DND-41 (cell line): ENCODE results near the gene SELE.

ENCODE experiments used
- ATAC-seq: fragments of 200-7000 bp; cut with Tn5 transposase; 3 replicates; pipeline ENCODE4 v1.9.1; 2021; ENCODE audit warnings: low read depth; ENCODE audit not compliant: insufficient read depth
- DNase-seq: peaks from one replicate; pipeline ENCODE4 v3.0.0-alpha.2; 2020
- H2AFZ ChIP-seq: 2 replicates; pipeline ENCODE4 v1.6.0; 2012; ENCODE audit warnings: low read depth, low read length
- H3K27ac ChIP-seq: 2 replicates; pipeline ENCODE4 v1.5.1; 2012; ENCODE audit warnings: low read length, inconsistent platforms
- H3K27me3 ChIP-seq: fragments of 200-600 bp; sonication (generic); 2 replicates; pipeline ENCODE4 v1.6.0; 2012; ENCODE audit warnings: low read length, mild to moderate bottlenecking, inconsistent platforms; ENCODE audit not compliant: insufficient read depth, poor library complexity
- H3K36me3 ChIP-seq: 2 replicates; pipeline ENCODE4 v1.5.1; 2012; ENCODE audit warnings: low read length, inconsistent platforms; ENCODE audit not compliant: insufficient read depth
- H3K4me1 ChIP-seq: 2 replicates; pipeline ENCODE4 v1.5.1; 2012; ENCODE audit warnings: mild to moderate bottlenecking, low read length; ENCODE audit not compliant: insufficient read depth
- H3K4me2 ChIP-seq: 2 replicates; pipeline ENCODE4 v1.6.0; 2012; ENCODE audit warnings: mild to moderate bottlenecking, moderate library complexity, low read length, inconsistent platforms; ENCODE audit not compliant: insufficient read depth
- H3K4me3 ChIP-seq, 2 experiments: fragments of 200-600 bp in 1 of 2; shearing (Covaris generic) in 1 of 2; 2 replicates each; pipeline ENCODE4 v1.5.1; 2012 to 2016; ENCODE audit warnings: inconsistent platforms in 2 of 2, low read length in 2 of 2, mild to moderate bottlenecking in 2 of 2, low read depth in 1 of 2, moderate library complexity in 1 of 2
- H3K79me2 ChIP-seq: 2 replicates; pipeline ENCODE4 v1.6.0; 2012; ENCODE audit warnings: low read length, inconsistent platforms; ENCODE audit not compliant: insufficient read depth
- H3K9ac ChIP-seq: 2 replicates; pipeline ENCODE4 v1.6.0; 2012; ENCODE audit warnings: low read depth, mild to moderate bottlenecking, inconsistent platforms, low read length, moderate library complexity
- H3K9me3 ChIP-seq: 2 replicates; pipeline ENCODE4 v1.5.1; 2012; ENCODE audit warnings: low read length, moderate library complexity, mild to moderate bottlenecking, inconsistent platforms; ENCODE audit not compliant: insufficient read depth, severe bottlenecking
- H4K20me1 ChIP-seq: 2 replicates; pipeline ENCODE4 v1.6.0; 2012; ENCODE audit warnings: low read length; ENCODE audit not compliant: insufficient read depth
- EZH2 ChIP-seq: IDR thresholded peaks from 3 replicates; pipeline ENCODE4 v1.6.1; 2012; ENCODE audit warnings: borderline replicate concordance, low read depth, mild to moderate bottlenecking, moderate library complexity, low read length, inconsistent platforms; ENCODE audit not compliant: severe bottlenecking
- TF ChIP-seq, protein P1 (sequence below): IDR thresholded peaks from 2 replicates; pipeline ENCODE4 v1.5.1; 2012; ENCODE audit warnings: borderline replicate concordance, low read length, moderate library complexity, mild to moderate bottlenecking; ENCODE audit not compliant: poor library complexity, severe bottlenecking; ENCODE audit errors: extremely low read depth

Gene SELE

DNA sequence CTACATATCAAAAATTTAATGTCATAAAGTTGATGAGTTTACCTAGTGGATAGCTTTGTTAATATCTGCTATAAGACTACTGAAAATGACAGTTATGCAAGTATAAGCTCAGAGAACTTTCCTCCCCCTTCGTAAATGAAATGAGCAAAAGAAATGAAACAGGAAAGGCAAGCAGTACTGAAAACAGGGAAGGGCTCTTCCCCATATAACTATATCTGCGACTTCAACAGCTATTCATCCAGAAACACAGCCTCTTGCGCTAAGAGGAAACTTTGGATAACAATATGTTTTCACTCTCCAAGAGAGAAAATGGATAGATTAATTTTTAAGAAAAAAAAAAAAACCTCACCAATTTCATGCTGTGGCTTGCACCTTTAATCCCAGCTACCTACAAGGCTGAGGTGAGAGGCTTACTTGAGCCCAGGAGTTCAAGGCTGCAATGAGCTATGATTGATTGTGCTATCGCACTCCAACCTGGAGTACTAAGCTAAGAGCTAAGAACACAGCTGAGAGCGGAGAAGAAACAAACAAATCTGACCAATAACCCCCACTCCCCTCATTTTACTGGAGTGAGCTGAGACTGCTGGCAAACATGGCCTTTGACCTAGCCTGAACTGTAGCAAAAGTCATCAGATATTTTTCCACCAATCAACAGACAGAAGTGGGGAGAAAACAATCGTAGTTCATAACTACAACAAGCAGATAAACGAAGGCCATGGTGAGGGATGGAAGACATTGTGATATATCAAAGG, 31.9 kb upstream of the SELE start:
- peaks cover 8% of the 10 kb centered on the region; the same call in 1 of the 2 replicates for H3K4me1 ChIP-seq
- H3K36me3 ChIP-seq, result no peaks in the 10 kb centered on the region
- H3K9me3 ChIP-seq, result no peaks in the 10 kb centered on the region
- no peak for DNase-seq
- H3K79me2 ChIP-seq, result no peaks in the 10 kb centered on the region
- ATAC-seq, result no peak
- H2AFZ ChIP-seq, result no peak overlapping the region
- H3K27ac ChIP-seq, result no peak overlapping the region
- no peak overlapping the region for H3K9ac ChIP-seq
- no peaks in the 10 kb centered on the region for H4K20me1 ChIP-seq
- no peak overlapping the region for H3K4me2 ChIP-seq
- no peak for TF ChIP-seq EZH2
- H3K4me3 ChIP-seq, result no peak overlapping the region
- H3K27me3 ChIP-seq, result no peaks in the 10 kb centered on the region

DNA sequence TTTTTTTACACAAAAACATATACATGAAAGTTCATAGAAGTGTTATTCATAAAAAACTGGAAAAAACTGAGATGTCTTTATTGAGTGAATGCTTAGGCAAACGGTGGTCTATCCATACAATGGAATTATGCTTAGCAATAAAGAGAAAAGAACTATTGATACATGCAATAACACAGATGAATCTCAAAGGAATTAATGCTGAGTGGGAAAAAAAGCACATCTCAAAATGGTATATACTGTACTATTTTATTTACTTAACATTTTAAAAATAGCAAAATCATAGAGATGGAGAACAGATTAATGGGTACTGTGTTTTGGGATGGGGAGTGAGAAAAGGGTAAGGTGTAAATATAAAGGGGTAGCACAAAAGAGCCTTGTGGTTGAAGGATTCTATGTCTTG, 31.0 kb upstream of the SELE start:
- no peaks in the 10 kb centered on the region for H3K27me3 ChIP-seq
- H3K4me3 ChIP-seq, result no peak overlapping the region
- no peak overlapping the region for H3K27ac ChIP-seq
- H3K79me2 ChIP-seq, result no peaks in the 10 kb centered on the region
- no peak for ATAC-seq
- DNase-seq, result no peak
- no peaks in the 10 kb centered on the region for H3K36me3 ChIP-seq
- no peak overlapping the region for H2AFZ ChIP-seq
- no peak overlapping the region for H3K4me2 ChIP-seq
- TF ChIP-seq EZH2, result no peak
- TF ChIP-seq, protein P1, sequence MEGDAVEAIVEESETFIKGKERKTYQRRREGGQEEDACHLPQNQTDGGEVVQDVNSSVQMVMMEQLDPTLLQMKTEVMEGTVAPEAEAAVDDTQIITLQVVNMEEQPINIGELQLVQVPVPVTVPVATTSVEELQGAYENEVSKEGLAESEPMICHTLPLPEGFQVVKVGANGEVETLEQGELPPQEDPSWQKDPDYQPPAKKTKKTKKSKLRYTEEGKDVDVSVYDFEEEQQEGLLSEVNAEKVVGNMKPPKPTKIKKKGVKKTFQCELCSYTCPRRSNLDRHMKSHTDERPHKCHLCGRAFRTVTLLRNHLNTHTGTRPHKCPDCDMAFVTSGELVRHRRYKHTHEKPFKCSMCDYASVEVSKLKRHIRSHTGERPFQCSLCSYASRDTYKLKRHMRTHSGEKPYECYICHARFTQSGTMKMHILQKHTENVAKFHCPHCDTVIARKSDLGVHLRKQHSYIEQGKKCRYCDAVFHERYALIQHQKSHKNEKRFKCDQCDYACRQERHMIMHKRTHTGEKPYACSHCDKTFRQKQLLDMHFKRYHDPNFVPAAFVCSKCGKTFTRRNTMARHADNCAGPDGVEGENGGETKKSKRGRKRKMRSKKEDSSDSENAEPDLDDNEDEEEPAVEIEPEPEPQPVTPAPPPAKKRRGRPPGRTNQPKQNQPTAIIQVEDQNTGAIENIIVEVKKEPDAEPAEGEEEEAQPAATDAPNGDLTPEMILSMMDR, result no peak
- no peak overlapping the region for H3K9ac ChIP-seq
- no peaks in the 10 kb centered on the region for H3K9me3 ChIP-seq
- peaks cover 8% of the 10 kb centered on the region; the same call in 1 of the 2 replicates for H3K4me1 ChIP-seq
- no peaks in the 10 kb centered on the region for H4K20me1 ChIP-seq

DNA sequence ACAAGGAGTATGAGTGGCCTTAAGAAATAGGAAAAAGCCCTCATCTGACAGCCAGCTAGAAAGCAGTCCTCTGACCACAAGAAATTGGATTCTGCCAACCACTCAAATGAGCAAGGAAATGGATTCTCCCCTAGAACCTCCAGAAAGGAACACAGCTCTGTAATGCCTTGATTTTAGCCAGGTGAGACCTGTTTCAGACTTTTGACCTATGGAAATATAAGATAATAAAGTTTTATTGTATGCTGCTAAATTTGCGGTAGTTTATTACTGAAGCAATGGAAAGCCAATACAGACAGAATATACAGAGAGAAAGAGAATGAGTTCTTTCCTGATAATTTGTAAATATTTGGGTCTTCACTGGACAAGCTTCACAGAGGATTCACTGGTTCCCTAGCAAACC, 28.8 kb upstream of the SELE start:
- Histone ChIP-seq H3K4me1 (peaks cover 13% of the 10 kb centered on the region; the same call in 1 of the 2 replicates), H3K36me3 (no peaks in the 10 kb centered on the region), H4K20me1 (no peaks in the 10 kb centered on the region), H3K9ac (no peak overlapping the region), H3K79me2 (no peaks in the 10 kb centered on the region), H2AFZ (no peak overlapping the region), H3K27me3 (no peaks in the 10 kb centered on the region), H3K4me2 (no peak overlapping the region), H3K4me3 (no peak overlapping the region), H3K27ac (no peak overlapping the region), H3K9me3 (peaks cover 7% of the 10 kb centered on the region)
- ATAC-seq (no peak), DNase-seq (no peak)
- no peak for TF ChIP-seq EZH2
- TF ChIP-seq, protein P1, result no peak

DNA sequence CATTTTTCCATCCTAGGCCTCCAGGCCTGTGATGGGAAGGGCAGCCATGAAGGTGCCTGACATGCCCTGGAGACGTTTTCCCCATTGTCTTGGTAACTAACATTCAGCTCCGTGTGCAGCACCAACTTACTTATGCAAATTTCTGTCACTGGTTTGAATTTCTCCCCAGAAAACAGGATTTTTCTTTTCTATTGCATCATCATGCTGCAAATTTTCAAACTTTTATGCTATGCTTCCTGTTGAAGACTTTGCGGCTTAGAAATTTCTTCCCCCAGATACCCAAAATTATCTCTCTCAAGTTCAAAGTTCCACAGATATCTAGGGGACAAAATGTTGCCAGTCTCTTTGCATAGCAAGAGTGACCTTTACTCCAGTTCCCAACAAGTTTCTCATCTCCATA, 25.2 kb upstream of the SELE start:
- ATAC-seq, result no peak
- DNase-seq, result no peak
- no peaks in the 10 kb centered on the region for H3K36me3 ChIP-seq
- no peaks in the 10 kb centered on the region for H3K27me3 ChIP-seq
- peaks cover 5% of the 10 kb centered on the region; the same call in 1 of the 2 replicates for H3K4me1 ChIP-seq
- no peak overlapping the region for H3K9ac ChIP-seq
- no peaks in the 10 kb centered on the region for H4K20me1 ChIP-seq
- H2AFZ ChIP-seq, result no peak overlapping the region
- H3K27ac ChIP-seq, result no peak overlapping the region
- no peak overlapping the region; a peak in 1 of 4 replicates for H3K4me3 ChIP-seq
- H3K79me2 ChIP-seq, result no peaks in the 10 kb centered on the region
- H3K9me3 ChIP-seq, result peaks cover 7% of the 10 kb centered on the region
- no peak for TF ChIP-seq EZH2
- TF ChIP-seq, protein P1, result no peak
- no peak overlapping the region for H3K4me2 ChIP-seq
